DMS53 treated with DMSO at 0.1 percent for 48 hours (cell line): Measurements from ENCODE around the gene ABHD8.
A peak's percentile ranks its signal among the peaks of the same experiment; 100 is the strongest.

Source experiments
- DNase-seq: peaks from one replicate; lab custom pipeline; 2025; ENCODE audit not compliant: unreplicated experiment; lab: John Stamatoyannopoulos, UW

The ABHD8 gene

GRCh38 chr19:17321655-17322489 lies 18.6 kb upstream of the ABHD8 start:
- no peak for DNase-seq

- no peak for DNase-seq
These were observed 17.2 kb upstream of the ABHD8 start for GRCh38 chr19:17320435-17320834.

GRCh38 chr19:17319473-17320238 lies 16.4 kb upstream of the ABHD8 start:
- no peak for DNase-seq

GRCh38 chr19:17318966-17319365 lies 15.7 kb upstream of the ABHD8 start:
- no peak for DNase-seq

- no peak for DNase-seq
These were observed 10.9 kb upstream of the ABHD8 start for GRCh38 chr19:17314007-17314593.

GRCh38 chr19:17312189-17313113 lies 9.2 kb upstream of the ABHD8 start:
- no peak for DNase-seq

- DNase-seq: no peak
These were observed 8.4 kb upstream of the ABHD8 start for GRCh38 chr19:17311455-17312188.

- DNase-seq: no peak
These were observed 6.8 kb upstream of the ABHD8 start for GRCh38 chr19:17309965-17310461.

GRCh38 chr19:17309198-17309964 lies 6.2 kb upstream of the ABHD8 start, which contains the start of gene DDA1:
Gene DDA1, plus strand, starts transcription at chr19:17309563. Its CDS starts 92 bp downstream, at chr19:17309655.
- DNase-seq: peak; percentile 97

GRCh38 chr19:17307876-17308377 lies 4.7 kb upstream of the ABHD8 start:
- DNase-seq: no peak

- DNase-seq: no peak
These were observed 3.1 kb upstream of the ABHD8 start for GRCh38 chr19:17306285-17306714.

GRCh38 chr19:17305517-17306284 lies 2.5 kb upstream of the ABHD8 start, which contains the start of gene MRPL34:
Gene MRPL34, plus strand, starts transcription at chr19:17305872. Its CDS starts 21 bp downstream, at chr19:17305893.
- DNase-seq: peak; percentile 98

- DNase-seq: no peak
These were observed 1.9 kb upstream of the ABHD8 start for GRCh38 chr19:17305216-17305516.

- DNase-seq: no peak
These were observed 1.4 kb upstream of the ABHD8 start for GRCh38 chr19:17304386-17305215.

GRCh38 chr19:17303940-17304267 lies 679 bp upstream of the ABHD8 start:
- DNase-seq: no peak

GRCh38 chr19:17302391-17303166 lies 646 bp downstream of the ABHD8 start:
- no peak for DNase-seq
